ENCODE measurements around the gene ACADVL. TPM values are rescaled to one million over a fixed set of nuclear protein-coding genes. Genes with fewer than 3 reads are reported as not detected.
A peak's percentile ranks its signal among the peaks of the same experiment; 100 is the strongest.

The ACADVL gene
- total RNA-seq, 1 donor from 2014 or later = 1,048 TPM

DNA sequence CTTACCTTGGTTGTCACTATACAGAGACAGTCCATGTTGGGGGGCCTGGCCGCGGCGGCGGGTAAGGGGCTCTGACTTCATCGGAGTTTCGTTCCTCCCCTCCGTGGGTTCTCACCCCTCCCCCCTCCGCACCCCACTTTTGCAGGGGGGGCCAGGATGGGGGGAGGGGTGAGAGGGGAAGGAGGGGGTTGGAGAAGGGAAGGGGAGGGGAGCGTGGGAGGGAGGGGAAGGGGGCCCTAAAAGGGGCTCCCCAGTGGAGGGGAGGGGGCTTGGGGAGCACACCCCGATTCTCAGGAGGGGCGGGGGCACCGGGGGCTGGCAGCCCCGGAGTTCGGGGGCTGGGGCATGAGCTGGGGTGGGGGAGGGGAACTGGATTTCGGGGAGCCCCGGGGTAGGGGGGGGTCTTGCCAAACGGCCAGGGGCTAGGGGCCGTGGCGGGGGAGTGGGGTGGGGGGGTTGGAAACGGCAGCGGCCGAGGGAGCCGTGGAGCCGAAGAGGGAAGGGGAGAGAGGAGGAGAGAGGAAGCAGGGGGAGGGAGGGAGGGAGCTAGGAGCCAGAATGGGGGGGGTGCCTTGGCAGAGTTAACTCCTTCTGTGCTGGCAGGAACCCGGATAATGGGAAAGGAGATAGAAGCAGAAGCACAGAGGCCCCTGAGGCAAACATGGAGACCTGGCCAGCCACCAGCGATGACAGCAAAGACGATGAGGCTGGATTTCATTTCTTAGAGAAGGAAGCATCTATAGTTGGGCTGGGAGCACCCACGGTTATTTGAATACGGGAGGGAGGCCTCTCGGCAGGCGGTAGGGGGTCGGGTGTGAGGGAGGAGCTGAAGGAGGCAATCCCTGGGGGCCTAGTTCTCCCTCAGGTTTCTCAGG is 2.4 kb upstream of the ACADVL start:
- intact Hi-C loops (cut with DNase I) = loop anchor here (10.0 kb wide), 1 partner anchor 617 kb away; the partner anchor contains the start of gene KDM6B
- H3K27ac ChIP-seq = peak overlapping the region; percentile 96 to 100
- H3K4me1 ChIP-seq = peaks cover 23 to 40% of the 10 kb centered on the region in 2 donors
- H3K36me3 ChIP-seq = peaks cover 4 to 6% of the 10 kb centered on the region in 2 donors
- H3K4me3 ChIP-seq = peak overlapping the region; percentile 58 to 76
- DNase-seq (ENCODE audit: low spot score in 2 of 2) = no peak
- TF ChIP-seq, protein P1, sequence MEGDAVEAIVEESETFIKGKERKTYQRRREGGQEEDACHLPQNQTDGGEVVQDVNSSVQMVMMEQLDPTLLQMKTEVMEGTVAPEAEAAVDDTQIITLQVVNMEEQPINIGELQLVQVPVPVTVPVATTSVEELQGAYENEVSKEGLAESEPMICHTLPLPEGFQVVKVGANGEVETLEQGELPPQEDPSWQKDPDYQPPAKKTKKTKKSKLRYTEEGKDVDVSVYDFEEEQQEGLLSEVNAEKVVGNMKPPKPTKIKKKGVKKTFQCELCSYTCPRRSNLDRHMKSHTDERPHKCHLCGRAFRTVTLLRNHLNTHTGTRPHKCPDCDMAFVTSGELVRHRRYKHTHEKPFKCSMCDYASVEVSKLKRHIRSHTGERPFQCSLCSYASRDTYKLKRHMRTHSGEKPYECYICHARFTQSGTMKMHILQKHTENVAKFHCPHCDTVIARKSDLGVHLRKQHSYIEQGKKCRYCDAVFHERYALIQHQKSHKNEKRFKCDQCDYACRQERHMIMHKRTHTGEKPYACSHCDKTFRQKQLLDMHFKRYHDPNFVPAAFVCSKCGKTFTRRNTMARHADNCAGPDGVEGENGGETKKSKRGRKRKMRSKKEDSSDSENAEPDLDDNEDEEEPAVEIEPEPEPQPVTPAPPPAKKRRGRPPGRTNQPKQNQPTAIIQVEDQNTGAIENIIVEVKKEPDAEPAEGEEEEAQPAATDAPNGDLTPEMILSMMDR (IDR thresholded peaks at IDR 0.05) = no peak
- H3K27me3 ChIP-seq = no peaks in the 10 kb centered on the region
- no peaks in the 10 kb centered on the region for H3K9me3 ChIP-seq

DNA sequence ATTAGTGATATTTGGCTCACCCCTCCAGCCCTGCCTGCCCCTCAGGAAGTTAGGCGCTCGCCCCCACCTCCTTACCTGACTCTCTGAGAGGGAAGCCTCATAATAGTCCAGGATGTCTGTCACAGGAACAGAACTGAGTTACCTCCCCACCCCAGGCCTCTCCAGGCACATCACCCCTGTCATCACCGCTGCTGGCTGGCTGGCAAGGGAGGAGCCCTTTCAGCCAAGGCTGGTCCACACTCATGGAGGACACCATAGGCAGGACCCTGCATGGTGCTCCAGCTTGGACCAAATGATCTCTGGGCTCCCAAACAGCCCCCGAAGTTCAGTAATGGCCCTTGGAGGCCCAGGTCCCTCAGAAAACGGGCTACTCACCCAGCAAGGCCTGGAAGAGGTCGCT is 1.6 kb upstream of the ACADVL start:
- intact Hi-C loops (cut with DNase I) = loop anchor here (10.0 kb wide), 1 partner anchor 617 kb away; the partner anchor contains the start of gene KDM6B
- no peak for DNase-seq (ENCODE audit: low spot score in 2 of 2)
- TF ChIP-seq, protein P1 (IDR thresholded peaks at IDR 0.05) = no peak
- Histone ChIP-seq H3K4me1 (peaks cover 23 to 40% of the 10 kb centered on the region in 2 donors), H3K36me3 (peaks cover 13 to 14% of the 10 kb centered on the region in 2 donors), H3K27ac (peak overlapping the region; percentile 96 to 100), H3K4me3 (peak overlapping the region in 1 of 2 donors; percentile 76), H3K27me3 (no peaks in the 10 kb centered on the region), H3K9me3 (no peaks in the 10 kb centered on the region)

DNA sequence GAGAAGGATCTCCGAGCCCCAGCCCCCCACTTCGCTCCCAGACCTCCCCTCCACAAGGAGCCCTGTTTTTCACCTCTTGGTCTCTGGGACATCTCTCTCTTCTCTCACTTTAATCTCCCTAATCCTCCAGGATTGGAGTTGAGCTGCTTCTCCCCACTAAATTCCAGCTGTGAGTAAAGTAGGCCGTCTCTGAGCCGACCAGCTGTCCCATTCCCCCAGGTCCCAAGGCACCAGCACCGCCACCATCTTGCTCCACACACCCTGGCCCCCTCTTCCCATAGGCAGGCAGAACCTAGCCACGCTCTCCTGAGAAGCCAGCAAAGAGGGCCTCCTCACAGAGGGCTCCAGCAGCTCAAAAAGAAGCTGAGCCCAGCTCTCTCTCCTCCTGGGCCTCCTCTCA is 980 bp upstream of the ACADVL start:
- Histone ChIP-seq H3K9me3 (no peaks in the 10 kb centered on the region), H3K4me3 (no peak overlapping the region), H3K4me1 (peaks cover 23 to 40% of the 10 kb centered on the region in 2 donors), H3K27ac (peak overlapping the region; percentile 96 to 100), H3K36me3 (peaks cover 19 to 20% of the 10 kb centered on the region in 2 donors), H3K27me3 (no peaks in the 10 kb centered on the region)
- TF ChIP-seq, protein P1 (IDR thresholded peaks at IDR 0.05) = no peak
- no peak for DNase-seq (ENCODE audit: low spot score in 2 of 2)
- intact Hi-C loops (cut with DNase I) = loop anchor here (1.0 to 10.0 kb wide), 2 partner anchors 21 to 616 kb away; partner anchors contain the start of genes KDM6B and PHF23

DNA sequence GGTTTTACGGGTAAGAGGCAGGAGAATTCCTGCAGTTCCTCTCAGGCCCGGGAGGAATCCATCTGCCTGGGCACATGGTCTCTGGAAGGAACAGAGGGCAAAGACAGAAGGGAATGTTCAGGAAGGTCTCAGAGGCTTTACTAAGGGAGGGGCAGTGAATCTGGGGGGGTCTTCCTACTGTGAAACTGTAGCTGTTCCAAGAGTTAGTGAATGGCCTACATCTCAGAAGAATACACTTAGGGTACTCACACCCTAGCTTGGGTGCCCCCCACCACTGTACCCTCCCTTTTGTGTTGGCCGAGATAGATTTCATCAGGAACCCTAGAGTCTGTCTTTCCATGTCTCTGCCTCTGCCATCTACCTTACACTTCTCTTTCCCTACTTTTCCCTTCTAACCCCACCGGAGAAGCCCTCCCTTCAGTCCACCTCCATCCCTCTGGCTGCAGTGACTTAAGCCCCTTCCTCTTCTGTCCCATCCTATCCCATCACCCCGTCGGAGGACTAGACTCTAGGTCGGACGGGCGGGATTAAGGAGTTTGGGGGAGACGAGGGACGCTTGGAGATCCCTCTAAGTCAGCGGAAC is 418 bp upstream of the ACADVL start:
- Histone ChIP-seq H3K4me1 (peaks cover 23 to 40% of the 10 kb centered on the region in 2 donors), H3K36me3 (peaks cover 24 to 25% of the 10 kb centered on the region in 2 donors), H3K4me3 (peak overlapping the region; percentile 81 to 98), H3K27ac (peak overlapping the region; percentile 96 to 100), H3K27me3 (no peaks in the 10 kb centered on the region), H3K9me3 (no peaks in the 10 kb centered on the region)
- TF ChIP-seq, protein P1 (IDR thresholded peaks at IDR 0.05) = no peak
- DNase-seq (ENCODE audit: low spot score in 2 of 2) = no peak
- intact Hi-C loops (cut with DNase I) = loop anchor here (1.0 to 10.0 kb wide), 2 partner anchors 20 to 615 kb away; partner anchors contain the start of genes KDM6B and PHF23

DNA sequence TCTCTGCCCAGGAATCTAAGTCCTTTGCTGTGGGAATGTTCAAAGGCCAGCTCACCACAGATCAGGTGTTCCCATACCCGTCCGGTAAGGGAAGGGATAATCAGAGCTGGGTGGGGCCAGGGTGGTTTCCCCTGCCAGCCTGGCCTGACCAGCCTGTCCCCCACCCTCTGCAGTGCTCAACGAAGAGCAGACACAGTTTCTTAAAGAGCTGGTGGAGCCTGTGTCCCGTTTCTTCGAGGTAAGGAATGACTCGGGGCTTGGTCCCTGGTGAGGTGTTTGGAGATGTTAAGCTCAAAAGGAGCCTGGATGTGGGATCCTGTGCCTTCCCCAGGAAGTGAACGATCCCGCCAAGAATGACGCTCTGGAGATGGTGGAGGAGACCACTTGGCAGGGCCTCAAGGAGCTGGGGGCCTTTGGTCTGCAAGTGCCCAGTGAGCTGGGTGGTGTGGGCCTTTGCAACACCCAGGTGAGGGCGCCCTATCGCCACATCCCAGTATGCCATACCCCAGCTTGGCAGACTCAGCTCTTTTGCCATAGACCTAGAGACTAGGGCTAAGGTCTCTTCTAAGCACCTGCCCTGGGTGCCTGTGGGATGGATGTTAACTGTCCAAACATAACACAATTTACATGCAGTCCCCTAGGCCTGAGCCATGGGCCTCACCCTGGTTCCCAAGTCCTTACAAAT is 997 bp downstream of the ACADVL start:
- Histone ChIP-seq H3K4me3 (peak overlapping the region; percentile 81 to 98), H3K4me1 (peaks cover 20 to 36% of the 10 kb centered on the region in 2 donors), H3K27me3 (no peaks in the 10 kb centered on the region), H3K9me3 (no peaks in the 10 kb centered on the region), H3K36me3 (peaks cover 38 to 40% of the 10 kb centered on the region in 2 donors), H3K27ac (peak overlapping the region; percentile 96 to 100)
- intact Hi-C loops (cut with DNase I) = no loop called here
- no peak for DNase-seq (ENCODE audit: low spot score in 2 of 2)
- TF ChIP-seq, protein P1 (IDR thresholded peaks at IDR 0.05) = peak; percentile 20 to 48 (median 34)

All from ascending aorta (tissue), 2 donors.